HPDE6-E6E7 (cell line): ENCODE results near the gene VEGFA.

Experiments
- DNase-seq: peaks from one replicate; pipeline ENCODE4 v3.0.0; 2011; ENCODE audit warnings: missing footprints; ENCODE audit errors: extremely low spot score

Gene VEGFA

GRCh38 chr6:43769526-43770371, at the start of gene VEGFA:
TSS of gene VEGFA (plus strand) at chr6:43770211.
- DNase-seq, result peak; percentile 86

DNA sequence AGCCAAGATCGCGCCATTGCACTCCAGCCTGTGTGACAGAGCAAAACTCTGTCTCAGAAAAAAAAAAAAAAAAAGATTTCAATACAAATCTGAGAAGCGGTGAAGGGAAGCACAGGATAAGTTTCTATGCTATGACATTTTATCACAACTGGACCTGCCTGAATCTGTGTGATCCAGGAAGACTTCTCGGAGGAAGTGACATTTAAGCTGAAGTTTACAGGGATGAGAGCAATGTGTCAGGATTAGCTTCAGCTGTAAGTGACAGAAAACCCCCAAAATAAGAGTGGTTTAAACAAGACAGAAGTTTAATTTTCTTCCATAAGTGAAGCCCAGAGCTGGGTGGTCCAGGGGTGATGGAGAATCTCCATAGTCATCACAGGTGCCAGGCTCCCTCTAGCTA, 49.0 kb upstream of the VEGFA start:
- no peak for DNase-seq

- DNase-seq, result no peak
Measured at GRCh38 chr6:43722920-43723545, 47.0 kb upstream of the VEGFA start.

- peak; percentile 89 for DNase-seq
Measured at GRCh38 chr6:43723737-43724295, 46.2 kb upstream of the VEGFA start.

DNA sequence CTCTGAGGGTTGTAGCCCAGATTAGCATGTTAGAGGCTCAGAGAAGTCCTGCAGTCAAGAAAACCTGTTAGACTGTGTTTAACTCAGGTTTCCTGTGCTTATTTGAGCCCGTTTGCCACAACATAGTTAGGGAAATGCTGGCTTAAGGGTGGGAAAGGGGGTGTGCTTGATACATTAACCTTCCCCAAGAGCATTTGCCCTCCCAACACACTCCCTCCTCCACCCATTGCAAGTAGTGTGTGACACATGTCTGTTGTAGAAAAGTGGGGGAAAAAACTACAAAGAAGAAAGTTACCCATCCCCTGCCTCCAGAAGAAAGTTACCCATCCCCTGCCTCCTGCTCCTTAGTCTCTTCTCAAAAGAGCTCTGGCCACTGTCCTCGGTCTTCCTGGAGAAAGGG, 45.7 kb upstream of the VEGFA start:
- no peak for DNase-seq

DNA sequence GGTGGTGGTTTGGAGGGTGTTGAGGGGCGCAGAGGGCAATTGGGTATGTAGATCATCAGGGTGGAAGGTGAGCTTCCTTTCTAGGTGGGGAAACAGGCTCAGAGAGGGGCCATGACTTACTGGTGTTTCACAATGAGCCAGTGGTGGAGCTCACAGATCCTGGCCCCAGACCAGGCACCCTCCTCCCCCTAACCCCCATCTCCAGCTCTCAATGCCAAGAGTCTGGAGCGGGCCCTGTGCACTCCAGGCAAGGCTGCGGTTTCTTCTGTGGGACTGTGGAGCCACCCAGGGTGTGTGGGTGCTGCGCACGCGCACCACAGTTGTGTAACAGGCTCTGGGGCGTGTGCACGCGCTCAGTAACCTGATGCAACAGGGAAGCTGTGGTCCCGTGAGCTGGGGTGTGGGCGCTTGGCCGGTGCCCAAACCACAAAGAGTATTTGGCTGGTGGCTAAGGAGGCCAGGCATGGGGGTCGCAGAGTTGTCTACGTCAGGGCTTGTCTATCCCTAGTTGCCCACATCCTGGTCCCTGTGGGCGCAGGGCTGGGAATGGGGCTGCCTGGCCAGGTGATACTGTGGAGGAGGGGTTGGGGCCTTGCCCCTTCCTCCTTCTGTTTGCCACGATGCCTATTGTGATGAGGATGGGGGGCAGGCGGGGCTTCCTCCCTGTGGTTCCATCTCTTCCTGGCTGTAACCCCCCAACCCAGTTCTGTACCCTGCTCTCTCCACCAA, 44.9 kb upstream of the VEGFA start:
- DNase-seq, result peak; percentile 93

DNA sequence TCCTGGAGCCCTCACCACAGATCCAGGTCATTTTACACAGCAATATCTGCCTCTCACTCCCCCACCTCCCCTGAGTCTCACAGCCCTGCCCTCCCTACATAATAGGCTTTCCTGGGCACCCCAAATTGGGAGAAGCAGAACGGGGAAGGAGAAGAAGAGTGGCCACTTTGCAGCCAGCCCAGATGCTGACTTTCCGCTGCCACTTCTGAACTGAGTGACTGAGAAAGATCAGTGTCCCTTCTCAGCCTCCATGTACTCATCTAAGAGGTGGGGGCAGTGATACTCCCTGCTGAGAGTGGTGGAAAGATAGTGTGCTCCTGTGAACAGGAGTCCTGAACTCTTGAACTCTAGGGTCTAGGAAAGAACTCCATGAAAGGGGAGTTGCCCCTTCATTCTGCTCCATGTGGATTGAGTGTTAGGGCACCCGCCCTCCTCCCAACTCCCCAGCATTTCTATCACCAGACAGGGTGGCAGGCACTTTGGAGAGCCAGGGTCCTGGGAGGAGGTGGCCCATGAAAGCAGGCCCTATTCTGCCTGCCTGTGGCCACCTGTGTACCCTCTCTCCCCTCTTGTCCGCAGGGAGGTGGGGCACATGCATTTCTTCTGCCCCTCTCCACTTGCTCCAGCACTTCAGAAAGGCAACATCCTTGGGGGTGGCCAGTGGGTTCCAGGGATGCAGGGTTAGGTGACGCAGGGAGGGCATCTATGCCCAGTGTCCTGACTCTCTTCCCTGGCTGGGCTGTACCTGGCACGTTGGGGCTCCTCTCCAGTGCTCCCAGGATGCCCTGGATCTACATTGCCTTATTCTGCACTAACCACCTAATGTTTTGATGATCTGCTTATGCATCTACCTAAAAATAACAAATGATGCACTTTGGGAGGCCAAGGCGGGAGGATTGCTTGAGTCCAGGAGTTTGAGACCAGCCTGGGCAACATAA, 44.1 kb upstream of the VEGFA start:
- no peak for DNase-seq

GRCh38 chr6:43727634-43728033, 42.4 kb upstream of the VEGFA start:
- no peak for DNase-seq

- DNase-seq, result no peak
Measured at GRCh38 chr6:43728586-43728985, 41.4 kb upstream of the VEGFA start.

DNA sequence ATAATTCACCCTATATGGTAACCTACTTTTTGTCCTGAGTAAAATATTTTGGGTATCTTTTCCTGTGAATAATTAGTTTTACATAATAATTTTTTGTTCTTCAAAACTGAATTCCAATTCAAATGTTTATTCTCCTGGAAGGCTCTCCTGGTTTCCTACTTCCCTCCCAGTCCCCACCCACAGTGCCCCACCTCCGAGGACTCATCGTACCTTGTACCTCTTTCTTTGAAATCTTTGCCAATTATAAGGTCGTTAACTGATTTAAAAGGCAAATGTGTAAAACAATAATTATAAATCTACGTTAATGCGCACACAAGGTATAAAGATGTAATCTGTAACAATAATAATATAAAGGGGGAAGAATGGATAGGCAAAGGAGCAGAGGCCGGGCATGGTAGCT, 40.5 kb upstream of the VEGFA start:
- DNase-seq, result no peak

DNA sequence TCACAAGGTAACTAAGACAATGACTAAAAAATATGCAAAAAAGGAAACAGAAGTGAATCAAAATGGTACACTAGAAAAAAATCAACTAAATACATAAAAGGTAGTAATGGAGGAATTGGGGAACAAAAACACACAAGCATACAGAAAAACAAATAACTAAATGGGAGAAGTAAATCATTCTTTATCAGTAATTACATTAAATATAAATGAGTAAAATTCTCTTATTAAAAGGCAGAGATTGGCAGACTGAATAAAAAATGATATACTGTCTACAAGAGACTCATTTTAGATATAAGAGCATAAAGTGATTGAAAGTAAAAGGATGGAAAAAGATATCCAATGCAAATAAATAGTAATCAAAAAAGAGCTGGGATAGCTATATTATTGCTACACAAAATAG, 39.4 kb upstream of the VEGFA start:
- no peak for DNase-seq

- DNase-seq, result peak; percentile 51
Measured at GRCh38 chr6:43733471-43734293, 36.3 kb upstream of the VEGFA start.

GRCh38 chr6:43734294-43734665, 35.7 kb upstream of the VEGFA start:
- no peak for DNase-seq

- no peak for DNase-seq
Measured at GRCh38 chr6:43735642-43736199, 34.3 kb upstream of the VEGFA start.

DNA sequence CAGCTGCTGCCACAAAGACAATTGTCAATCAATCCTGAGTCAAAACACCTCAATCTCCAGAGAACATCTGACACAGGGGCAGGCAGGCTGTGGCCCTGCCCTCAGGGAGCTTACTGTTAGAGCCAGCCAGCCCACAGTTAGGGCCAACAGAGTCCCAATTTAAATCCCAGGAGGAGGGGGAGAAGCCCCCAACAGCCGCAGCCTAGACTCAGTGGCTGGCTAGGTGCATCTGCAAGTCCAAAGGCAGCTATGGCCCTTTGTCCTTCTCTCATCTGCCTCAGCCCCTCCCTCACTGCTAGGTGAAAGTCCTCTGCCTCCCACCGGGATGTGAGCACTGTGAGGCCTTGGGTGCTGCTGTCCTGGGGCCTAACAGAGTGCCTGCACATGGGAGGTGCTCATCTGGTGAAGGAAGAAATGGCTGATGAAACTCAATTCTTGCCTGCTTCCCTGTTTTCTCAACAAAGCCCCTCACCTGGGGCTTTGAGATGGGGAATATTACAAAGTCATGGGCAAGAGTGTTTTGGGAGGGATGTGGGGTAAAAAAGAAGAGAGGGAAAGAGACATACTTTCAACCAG, 33.7 kb upstream of the VEGFA start:
- DNase-seq, result no peak

DNA sequence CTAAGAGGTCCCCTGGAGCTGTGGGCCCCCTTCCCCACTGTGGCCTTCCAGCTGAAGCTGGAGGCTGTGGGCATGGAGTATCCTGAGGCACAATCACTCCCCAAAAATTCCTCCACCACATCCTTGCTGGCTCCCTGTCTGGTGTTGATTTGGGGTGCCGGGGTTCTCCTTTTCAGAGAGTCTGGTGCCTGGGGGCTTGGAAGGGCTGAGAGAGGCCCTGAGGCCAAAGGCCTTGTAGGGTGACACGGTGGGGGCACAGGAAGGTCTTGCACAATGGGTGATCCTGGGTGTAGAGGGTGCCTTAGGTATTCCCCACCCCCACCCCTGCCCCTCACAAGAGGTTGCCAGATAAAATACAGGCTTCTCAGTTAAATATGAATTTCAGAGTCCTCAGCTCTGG, 33.2 kb upstream of the VEGFA start:
- DNase-seq, result no peak

- no peak for DNase-seq
Measured at GRCh38 chr6:43737272-43738081, 32.5 kb upstream of the VEGFA start.

DNA sequence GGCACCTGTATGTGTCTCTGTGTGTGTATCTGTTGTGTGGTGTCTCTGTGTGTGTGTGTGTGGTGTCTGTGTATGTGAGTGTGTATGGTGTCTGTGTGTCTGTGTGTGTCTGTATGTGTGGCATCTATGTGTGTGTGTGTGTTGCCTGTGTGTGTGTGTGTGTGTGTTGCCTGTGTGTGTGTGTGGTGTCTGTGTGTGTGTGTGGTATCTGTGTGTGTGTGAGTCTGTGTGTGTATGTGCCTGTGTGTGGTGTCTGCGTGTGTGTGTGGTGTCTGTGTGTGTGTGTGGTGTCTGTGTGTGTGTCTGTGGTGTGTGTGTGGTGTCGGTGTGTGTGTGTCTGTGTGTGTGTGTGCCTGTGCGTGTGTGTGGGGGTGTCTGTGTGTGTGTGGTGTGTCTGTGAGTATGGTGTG, 31.7 kb upstream of the VEGFA start:
- no peak for DNase-seq
